ENCODE measurements around the gene NR2C2AP. TPM values are rescaled to one million over a fixed set of nuclear protein-coding genes. Genes with fewer than 3 reads are reported as not detected.

NR2C2AP gene
- total RNA-seq, 1 donor from 2014 or later: 16.5 TPM

- H3K27me3 ChIP-seq: no peaks in the 10 kb centered on the region
- no peak overlapping the region for H3K27ac ChIP-seq
- no peaks in the 10 kb centered on the region for H3K36me3 ChIP-seq
- H3K4me1 ChIP-seq: peaks cover 0 to 4% of the 10 kb centered on the region in 2 donors
- no peak for TF ChIP-seq CTCF (IDR thresholded peaks at IDR 0.05)
- intact Hi-C loops (cut with DNase I): no loop called here
- H3K9me3 ChIP-seq: no peaks in the 10 kb centered on the region
- H3K4me3 ChIP-seq: peak overlapping the region; percentile 31 to 36
- no peak for DNase-seq (ENCODE audit: low spot score in 2 of 2)
These were observed 33.8 kb downstream of the NR2C2AP start for GRCh38 chr19:19169236-19170052.

GRCh38 chr19:19167612-19168011 is 35.6 kb downstream of the NR2C2AP start:
- H3K4me3 ChIP-seq: no peak overlapping the region
- DNase-seq (ENCODE audit: low spot score in 2 of 2): no peak
- intact Hi-C loops (cut with DNase I): no loop called here
- no peaks in the 10 kb centered on the region for H3K36me3 ChIP-seq
- H3K27ac ChIP-seq: no peak overlapping the region
- H3K27me3 ChIP-seq: no peaks in the 10 kb centered on the region
- TF ChIP-seq CTCF (IDR thresholded peaks at IDR 0.05): no peak
- peaks cover 0 to 4% of the 10 kb centered on the region in 2 donors for H3K4me1 ChIP-seq
- no peaks in the 10 kb centered on the region for H3K9me3 ChIP-seq

- Histone ChIP-seq H3K27me3 (no peaks in the 10 kb centered on the region), H3K4me1 (peaks cover 0 to 4% of the 10 kb centered on the region in 2 donors), H3K27ac (no peak overlapping the region), H3K9me3 (no peaks in the 10 kb centered on the region), H3K36me3 (no peaks in the 10 kb centered on the region), H3K4me3 (no peak overlapping the region)
- intact Hi-C loops (cut with DNase I): no loop called here
- no peak for TF ChIP-seq CTCF (IDR thresholded peaks at IDR 0.05)
- DNase-seq (ENCODE audit: low spot score in 2 of 2): no peak
These were observed 37.8 kb downstream of the NR2C2AP start for GRCh38 chr19:19165396-19165795.

GRCh38 chr19:19162495-19162894 is 40.7 kb downstream of the NR2C2AP start:
- Histone ChIP-seq H3K27ac (no peak overlapping the region), H3K27me3 (no peaks in the 10 kb centered on the region), H3K4me3 (no peak overlapping the region), H3K36me3 (no peaks in the 10 kb centered on the region), H3K4me1 (no peaks in the 10 kb centered on the region), H3K9me3 (no peaks in the 10 kb centered on the region)
- intact Hi-C loops (cut with DNase I): no loop called here
- TF ChIP-seq CTCF (IDR thresholded peaks at IDR 0.05): no peak
- DNase-seq (ENCODE audit: low spot score in 2 of 2): no peak

- H3K9me3 ChIP-seq: no peaks in the 10 kb centered on the region
- no peak overlapping the region for H3K27ac ChIP-seq
- no peak overlapping the region for H3K4me3 ChIP-seq
- H3K4me1 ChIP-seq: no peaks in the 10 kb centered on the region
- DNase-seq (ENCODE audit: low spot score in 2 of 2): no peak
- TF ChIP-seq CTCF (IDR thresholded peaks at IDR 0.05): no peak
- peaks cover 6 to 11% of the 10 kb centered on the region in 2 donors for H3K36me3 ChIP-seq
- H3K27me3 ChIP-seq: no peaks in the 10 kb centered on the region
- intact Hi-C loops (cut with DNase I): no loop called here
These were observed 42.7 kb downstream of the NR2C2AP start for GRCh38 chr19:19160461-19161035.
